T-helper 1 cell treated with Interleukin-12 subunit alpha and Interleukin-12 subunit beta and Interleukin-4 antibody, amounts not matched to agents 30 ng/mL and 1 ng/mL, for 36 hours (primary cell): ENCODE results near the gene DENND4B. TPM values are rescaled to one million over a fixed set of nuclear protein-coding genes. Genes with fewer than 3 reads are reported as not detected.

Source experiments
- intact Hi-C: fragments of 100-400 bp; cut with micrococcal nuclease; formaldehyde crosslinking; loops from one replicate; pipeline ENCODE4 v1.15.1; 2024
- total RNA-seq: library from RNA; stranded (reverse); gene quantifications from 2 replicates; pipeline ENCODE4 v1.2.3, GENCODE V29; 2022

DENND4B gene
- total RNA-seq, 1 donor from 2014 or later = 173 TPM

DNA sequence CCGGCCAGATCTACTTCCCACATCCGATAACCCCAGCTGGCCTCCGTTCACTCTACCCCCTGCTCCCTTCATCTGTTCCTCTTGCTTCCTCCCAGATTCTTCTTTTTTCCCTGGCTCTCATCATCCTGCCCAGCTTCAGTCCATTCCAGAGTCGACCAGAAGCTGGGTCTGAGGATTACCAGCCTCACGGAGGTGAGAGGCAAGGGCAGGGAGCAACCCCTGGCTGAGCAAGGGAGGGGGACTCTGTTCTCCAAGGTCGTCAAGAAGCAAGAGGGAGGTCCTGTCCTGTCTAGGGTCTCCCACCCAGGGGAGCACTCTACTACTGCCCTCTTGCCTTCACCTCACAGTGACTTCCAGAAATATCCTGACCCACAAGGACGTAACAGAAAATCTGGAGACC lies 27.0 kb upstream of the DENND4B start:
- intact Hi-C loops = no loop called here

DNA sequence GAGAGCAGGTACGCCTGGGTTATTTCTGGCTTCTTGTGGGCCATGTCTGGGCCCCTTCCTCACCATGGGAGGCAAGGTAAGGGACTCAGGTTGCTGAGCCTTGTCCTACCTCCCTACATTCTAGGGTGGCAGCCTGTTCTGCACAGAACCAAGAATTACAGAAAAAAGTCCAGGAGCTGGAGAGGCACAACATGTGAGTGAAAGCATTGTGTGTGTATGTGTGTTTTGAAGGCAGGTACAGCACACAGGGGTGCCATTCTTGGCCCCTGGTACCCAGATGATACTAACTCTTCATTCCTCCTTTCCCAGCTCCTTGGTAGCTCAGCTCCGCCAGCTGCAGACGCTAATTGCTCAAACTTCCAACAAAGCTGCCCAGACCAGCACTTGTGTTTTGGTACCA lies 26.6 kb upstream of the DENND4B start:
- intact Hi-C loops = no loop called here

DNA sequence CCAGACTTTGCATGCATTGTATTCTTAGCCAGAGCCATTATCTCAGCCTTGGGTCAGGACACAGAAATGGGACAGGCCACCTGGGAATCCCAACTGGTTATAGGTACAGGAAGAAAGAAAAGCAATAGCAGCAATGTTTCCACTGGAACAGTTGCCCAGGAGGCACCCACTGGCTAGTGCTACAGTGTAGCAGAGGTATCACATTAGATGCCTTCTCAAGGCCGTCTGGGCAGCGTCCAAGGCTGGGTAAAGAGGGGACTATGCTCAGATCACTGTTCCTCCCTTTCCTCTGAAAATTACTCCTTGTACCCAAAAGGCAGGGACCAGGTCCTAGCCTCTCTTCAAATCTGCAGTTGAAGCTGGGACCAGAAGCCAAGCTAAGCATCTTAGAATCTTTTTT lies 23.8 kb upstream of the DENND4B start:
- intact Hi-C loops = no loop called here

DNA sequence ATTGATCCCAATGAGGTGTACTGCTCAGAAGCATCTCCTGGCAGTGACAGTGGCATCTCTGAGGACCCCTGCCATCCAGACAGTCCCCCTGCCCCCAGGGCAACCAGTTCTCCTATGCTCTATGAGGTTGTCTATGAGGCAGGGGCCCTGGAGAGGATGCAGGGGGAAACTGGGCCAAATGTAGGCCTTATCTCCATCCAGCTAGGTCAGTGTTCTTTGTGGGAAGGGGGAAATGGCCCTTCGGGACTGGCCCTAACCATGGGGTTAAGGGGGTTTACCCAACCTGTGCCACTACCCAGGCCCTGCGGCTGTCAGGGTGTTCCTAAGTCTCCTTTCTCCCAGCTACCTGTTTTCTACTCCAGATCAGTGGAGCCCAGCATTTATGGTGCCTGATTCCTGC lies 22.5 kb upstream of the DENND4B start:
- intact Hi-C loops = loop anchor here (5.0 to 10.0 kb wide), 2 partner anchors 337 to 434 kb away; partner anchors contain the start of genes CHTOP and S100A6

DNA sequence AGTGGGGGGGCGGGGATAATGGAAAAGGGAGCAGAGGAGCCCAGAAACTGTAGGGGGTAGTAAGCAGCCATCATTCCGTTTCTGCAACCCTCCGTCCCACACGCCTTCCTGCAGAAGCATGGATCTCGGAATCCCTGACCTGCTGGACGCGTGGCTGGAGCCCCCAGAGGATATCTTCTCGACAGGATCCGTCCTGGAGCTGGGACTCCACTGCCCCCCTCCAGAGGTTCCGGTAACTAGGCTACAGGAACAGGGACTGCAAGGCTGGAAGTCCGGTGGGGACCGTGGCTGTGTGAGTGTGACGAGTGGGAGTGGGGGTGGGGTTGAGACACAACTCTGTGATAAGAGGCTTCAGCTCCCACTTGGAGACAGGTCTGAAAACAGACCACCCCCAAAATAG lies 21.9 kb upstream of the DENND4B start:
- intact Hi-C loops = loop anchor here (5.0 to 10.0 kb wide), 2 partner anchors 336 to 434 kb away; partner anchors contain the start of genes CHTOP and S100A6

DNA sequence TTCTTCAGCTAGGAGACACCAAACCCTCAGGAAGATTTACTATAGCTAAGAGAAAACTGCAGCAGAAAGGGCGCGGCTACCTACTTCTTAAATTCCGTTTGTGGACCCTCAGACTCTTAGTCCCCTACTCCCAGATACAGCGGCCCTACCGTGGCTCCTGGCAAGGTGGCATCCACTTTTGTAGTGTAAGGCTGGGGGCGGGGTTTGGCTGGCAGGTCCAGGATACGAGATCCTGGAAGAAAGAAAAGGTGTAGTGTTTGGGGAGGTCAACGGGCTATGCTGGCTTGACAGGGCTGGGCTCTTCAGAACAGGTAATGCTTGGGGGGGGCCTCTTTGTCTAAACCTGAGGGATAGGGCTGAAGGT lies 21.5 kb upstream of the DENND4B start:
- intact Hi-C loops = loop anchor here (1.0 to 10.0 kb wide), 9 partner anchors 9 to 433 kb away; partner anchors contain the start of genes CHTOP, DENND4B, JTB and RAB13

DNA sequence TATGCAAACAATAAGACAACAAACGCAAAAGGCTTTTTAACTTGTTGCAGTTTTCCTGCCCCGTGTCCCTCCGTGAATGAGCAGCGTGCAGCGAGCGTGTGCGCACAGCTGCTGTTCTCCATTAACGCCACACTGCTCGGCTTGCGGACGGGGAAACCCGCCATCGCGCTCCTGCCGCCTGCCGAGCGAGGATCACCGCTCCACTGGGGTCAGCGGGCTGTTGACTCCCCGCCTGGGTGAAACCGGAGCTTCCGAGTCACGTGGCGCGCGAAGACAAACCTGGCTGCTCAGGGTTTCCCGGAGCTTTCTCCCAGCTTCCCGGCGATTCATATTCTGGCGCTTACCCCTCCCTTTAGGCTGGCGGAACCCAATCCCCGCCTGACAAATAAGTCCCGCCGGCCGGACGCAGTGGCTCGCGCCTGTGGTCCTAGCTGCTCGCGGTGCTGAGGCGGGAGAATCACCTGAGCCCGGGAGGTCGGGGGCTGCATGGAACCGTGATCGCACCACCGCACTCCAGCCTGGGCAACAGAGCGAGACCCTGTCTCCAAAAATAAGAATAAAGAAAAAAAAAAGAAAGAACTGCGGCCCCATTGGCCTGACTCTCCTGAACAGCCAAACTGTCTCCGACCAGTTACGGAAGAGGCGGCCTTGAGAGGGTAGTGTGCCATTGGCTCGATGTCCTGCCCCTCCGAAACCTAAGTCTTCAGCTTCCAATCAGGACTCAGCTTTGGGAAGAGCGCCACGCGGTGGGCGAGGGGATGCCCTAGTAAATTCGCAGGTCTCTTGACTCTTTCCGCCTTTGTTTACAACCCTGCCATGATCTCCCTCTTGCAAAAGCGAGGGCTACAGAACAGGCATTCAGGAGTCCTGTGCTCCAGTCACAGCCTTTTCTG lies 20.8 kb upstream of the DENND4B start, which contains the start of gene CREB3L4:
Gene CREB3L4 (plus strand): TSS at position 796 of the 893 bp plus-strand sequence. CDS start 624 bp downstream, outside the sequence.
- intact Hi-C loops = loop anchor here (1.0 to 10.0 kb wide), 9 partner anchors 10 to 433 kb away; partner anchors contain the start of genes CHTOP, DENND4B, JTB and RAB13

DNA sequence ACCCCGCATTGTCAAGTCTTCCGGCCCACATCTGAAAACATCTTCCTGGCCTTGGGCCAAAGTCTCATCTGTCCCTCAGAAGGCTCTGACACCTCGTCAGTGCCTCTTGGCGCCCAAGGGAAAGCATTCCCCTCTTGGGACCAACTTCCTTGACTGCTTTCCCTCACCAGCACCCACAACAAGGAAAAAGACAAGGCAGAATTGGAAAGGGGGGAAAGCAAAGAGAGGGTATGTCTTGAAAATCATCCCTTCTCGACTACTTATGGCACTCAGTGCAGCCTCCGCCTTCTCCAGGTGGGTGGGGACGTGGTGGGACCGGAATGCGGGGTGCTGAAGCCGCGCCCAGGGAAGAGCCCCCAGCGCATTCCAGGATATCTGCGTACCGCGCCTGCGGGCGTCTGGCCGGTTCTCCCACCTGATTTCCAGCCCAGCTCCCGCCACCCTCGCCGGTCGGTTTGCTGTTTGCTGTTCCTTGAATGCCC lies 17.4 kb upstream of the DENND4B start:
- intact Hi-C loops = loop anchor here (1.0 to 10.0 kb wide), 4 partner anchors 13 to 429 kb away; partner anchors contain the start of genes JTB, RPS27 and S100A6

DNA sequence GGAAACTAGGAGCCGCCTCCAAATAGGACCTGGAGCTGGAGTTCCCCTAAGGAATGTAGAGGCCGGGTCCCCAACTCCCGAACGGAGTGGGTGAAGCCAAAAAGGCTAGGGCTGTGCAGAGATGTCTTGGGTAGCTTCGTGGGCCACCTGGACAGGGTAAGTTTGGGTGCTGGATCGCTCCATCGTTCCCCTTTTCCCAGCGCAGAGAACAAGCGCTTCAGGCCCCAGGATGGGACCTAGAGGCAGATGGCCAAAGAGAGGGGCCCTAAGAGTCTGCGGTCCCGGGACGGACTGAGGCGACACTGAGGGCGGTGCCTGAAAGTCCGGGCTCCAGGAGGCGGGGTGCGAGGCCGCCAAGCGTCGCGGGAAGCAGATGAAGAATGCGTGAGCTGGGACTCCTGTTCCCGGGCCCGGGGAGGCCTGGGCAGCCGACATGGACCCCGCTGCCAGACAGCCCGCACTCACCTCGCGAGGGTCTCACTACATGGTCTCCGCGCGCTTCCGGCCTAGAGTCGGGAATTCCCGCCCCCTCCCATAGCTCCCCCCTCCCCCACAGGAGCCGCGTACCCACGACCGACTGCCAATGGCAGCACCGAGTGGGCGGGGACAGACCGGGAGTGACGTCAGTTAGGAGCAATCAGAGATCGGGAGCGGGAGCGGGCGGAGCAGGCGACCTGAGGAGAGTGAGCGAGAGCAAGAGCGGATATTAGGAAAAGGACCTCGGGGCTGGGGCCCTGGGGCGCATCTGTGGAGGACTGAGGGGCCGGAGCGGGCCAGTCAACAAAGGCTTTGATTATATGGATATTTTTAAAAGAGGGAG lies 16.7 kb upstream of the DENND4B start, which contains the start of gene SLC39A1:
Gene SLC39A1 (minus strand): TSS at position 508 of the 820 bp plus-strand sequence. CDS start 822 bp downstream, outside the sequence.
- intact Hi-C loops = loop anchor here (1.0 to 10.0 kb wide), 4 partner anchors 14 to 428 kb away; partner anchors contain the start of genes JTB, RPS27 and S100A6

DNA sequence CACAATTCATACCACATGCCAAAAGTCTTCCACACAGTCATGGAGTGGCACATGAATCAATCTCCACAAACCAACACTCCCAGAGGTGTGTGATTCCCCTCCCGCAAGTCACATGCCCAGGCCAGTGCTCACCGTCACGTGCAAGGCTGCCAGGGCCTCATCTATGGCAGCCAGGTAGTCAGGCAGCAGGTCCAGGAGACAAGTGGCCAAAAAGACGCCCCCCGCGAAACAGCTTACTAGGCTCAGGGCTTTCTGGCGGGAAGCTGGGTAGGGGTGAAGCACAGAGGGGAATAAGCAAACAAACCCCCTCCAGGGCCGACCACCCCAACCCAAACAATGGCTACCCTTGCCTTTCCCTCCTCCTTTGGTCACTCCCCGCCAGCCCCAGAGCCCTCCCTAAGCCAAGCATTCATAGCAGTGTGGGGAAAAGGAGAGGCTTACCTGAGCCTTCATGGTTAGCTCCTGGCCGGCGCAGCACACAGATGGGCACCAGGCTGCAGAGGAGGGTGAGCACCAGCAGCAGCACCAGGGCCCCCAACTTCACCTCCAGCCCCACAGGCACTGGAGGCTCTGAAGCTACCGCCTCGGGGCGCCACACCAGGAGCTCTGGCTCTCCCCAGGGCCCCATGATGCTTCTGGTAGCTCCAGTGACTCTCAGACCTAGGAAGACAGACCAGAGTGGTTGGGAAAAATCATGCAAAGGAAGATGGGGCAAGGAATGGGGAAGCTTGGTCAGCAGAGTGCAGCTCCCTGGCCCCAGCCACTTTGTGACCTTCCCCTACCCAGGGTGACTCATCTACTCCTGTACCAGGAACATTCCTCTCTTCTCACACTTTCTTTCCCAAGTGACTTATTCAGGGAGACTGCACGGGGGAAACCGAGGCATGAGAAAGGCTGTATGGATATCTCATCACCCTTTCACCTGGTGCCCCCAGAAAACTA lies 15.8 kb upstream of the DENND4B start:
- intact Hi-C loops = loop anchor here (1.0 to 10.0 kb wide), 4 partner anchors 15 to 428 kb away; partner anchors contain the start of genes JTB, RPS27 and S100A6

DNA sequence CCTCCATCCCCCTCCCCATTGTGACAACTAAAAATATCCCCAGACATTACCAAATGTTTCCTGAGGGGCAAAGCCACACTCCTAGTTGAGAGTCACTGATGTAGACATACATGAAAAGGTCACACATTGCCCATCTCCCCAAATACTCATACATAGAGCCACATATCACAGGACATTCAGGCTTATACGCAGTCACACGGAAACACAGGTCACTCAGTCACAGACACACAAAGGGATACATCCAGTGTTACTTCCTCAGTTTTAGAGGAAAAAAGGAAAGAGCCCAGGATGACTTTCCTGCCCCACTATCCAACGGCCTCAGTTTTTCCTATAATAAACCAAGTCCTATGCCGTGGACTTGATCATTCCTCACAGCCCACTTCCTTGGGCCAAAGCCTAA lies 14.9 kb upstream of the DENND4B start:
- intact Hi-C loops = loop anchor here (10.0 kb wide), 1 partner anchor 427 kb away; the partner anchor contains the start of gene S100A6

DNA sequence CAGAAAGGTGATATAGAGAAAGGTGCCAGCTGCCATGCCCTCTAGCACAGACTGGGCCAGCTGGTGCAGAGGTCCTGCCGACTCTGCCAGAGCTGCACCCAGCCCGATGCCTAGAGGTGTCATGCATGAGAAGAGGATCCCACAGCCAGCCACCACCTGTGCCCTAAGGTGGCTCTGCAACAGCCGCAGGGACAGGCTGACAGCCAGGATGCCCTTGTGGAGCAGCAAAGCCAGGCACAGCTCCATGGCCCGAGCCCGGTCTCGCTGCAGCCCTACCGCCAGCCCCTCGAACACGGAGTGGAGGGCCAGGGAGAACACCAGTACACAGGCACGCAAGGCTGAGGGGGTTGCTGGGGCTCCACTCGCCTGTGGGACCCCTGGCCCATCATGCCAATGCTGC lies 13.7 kb upstream of the DENND4B start:
- intact Hi-C loops = loop anchor here (10.0 kb wide), 1 partner anchor 425 kb away; the partner anchor contains the start of gene S100A6

DNA sequence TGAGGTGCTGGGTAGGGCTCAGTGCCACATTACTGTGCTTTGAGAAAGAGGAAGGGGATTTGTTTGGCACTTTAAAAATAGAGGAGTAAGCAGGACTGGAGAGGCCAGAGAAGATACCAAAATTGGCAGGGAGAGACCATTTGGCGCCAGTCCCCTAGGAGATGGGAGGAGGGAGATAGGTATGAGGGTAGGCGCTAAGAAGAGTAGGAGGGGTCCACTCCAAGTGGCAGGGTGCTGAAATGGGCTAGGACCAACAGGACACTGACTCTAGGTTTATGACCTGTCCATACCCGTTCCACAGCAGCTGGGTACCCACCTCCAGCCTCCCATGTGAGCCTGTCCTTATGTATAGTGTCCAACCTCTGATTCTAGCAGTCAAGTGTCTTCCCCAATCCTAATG lies 12.9 kb upstream of the DENND4B start:
- intact Hi-C loops = loop anchor here (2.0 to 5.0 kb wide), 4 partner anchors 31 to 302 kb away; partner anchors contain the start of genes INTS3, RPS27 and SNAPIN

DNA sequence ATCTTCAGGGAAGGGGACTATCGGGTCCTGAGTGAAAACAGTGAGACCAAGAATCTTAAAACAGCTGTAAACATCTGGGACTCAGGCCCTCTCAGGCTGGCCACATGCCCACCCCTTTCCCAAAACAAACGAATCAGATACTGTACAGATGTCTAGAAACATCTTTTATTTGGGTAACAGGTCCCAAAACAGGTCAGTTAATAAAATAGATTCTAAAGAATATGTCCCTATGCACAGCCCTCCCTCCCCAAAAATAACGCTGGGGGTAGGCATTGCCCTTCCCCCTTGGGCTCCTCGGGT lies 12.4 kb upstream of the DENND4B start:
- intact Hi-C loops = loop anchor here (2.0 to 5.0 kb wide), 4 partner anchors 32 to 302 kb away; partner anchors contain the start of genes INTS3, RPS27 and SNAPIN

DNA sequence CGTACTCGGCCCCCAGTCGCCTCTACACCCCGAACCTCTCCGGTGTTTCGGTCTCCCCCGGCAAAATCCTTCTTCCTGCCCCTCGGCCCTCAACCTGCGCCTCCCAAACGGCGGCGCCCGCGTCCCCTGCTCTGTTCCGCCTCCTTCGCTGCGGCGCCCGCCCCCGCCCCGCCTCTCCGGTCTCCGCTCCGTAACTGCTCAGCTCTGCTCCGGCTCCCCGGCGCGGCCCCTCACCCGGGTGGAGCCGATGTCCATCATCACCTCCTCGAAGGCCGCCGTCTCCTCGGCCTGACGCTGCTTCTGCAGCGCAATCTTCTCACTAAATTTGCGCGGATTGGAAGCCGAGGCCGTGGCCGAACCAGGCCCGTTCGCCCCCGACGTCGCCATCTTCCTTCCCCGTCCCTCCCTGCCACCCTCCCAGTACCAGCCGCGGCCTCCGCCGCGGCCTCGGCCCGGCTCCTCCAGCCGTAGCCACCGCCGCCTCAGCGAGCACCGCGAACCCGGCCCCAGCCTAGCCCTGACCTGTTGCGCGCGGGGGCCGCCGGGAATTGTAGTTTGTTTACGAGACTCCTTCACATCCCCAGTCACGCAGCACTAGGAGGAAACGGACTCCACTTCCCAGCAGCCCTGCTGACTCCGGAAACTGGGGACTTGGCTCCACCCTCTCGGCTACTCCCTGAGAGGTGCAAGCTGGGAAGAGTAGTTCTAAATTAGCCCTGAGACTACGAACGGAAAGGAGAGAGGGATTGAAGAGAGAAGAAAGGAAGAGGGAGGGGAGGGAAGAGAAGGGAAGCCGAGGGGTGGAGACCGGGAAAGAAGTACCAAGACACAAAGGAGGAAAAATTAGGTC lies 11.8 kb upstream of the DENND4B start, which contains the start of gene CRTC2:
Gene CRTC2 (minus strand): TSS at position 502 of the 850 bp plus-strand sequence. CDS start 115 bp downstream, at position 387.
- intact Hi-C loops = loop anchor here (2.0 to 5.0 kb wide), 4 partner anchors 32 to 301 kb away; partner anchors contain the start of genes INTS3, RPS27 and SNAPIN

DNA sequence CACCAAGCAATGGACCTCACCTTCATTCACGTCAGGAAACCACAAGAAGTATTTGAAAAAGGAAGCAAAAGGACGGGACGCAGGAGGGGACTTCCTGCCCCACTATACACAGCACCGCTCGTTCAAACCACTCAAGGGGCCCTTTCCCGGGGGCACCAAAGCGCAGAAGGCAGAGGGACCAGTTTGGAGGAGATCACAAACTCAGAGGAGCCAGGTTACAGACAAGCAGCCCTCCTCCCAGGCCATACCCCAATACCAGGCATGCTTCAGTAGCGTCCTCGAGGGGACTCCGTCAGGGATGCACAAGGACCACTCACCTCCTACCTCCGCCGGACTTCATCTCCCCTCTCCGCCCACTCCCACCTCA lies 11.2 kb upstream of the DENND4B start:
- intact Hi-C loops = loop anchor here (1.0 to 5.0 kb wide), 8 partner anchors 10 to 300 kb away; partner anchors contain the start of genes CREB3L4, INTS3, JTB and RPS27

DNA sequence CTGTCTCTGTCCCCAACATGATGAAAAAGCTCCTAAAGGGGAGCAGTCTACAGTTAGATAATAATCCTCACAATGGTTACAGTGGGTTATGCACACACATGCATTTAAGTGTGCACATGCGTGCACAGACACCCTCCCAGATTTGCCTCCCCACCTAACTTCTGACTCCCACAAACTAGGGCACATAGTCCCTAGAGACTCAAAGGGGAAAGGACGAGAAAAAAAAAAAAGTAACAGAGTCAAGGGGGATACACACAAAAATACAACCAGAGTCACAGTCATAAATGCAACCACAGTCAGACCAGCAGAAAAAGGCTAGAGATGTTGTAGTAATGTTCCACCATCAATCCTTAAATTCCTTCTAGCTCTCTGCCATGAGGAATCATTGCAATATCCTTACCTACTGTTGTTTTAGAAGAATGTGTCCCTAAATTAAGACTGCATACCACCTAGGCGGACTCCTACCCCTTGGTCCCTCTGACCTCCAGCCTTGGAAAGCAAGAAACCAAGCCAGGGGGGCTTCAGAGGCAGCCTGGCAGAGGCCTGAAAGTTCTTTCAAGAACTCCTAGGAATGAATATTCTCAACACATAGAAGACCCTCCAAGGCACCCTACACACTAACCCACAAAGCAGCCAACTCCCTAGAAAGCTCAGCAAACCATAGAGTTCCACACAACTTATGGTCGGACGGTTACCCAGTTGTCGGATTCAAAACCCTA lies 10.6 kb upstream of the DENND4B start:
- intact Hi-C loops = loop anchor here (1.0 to 5.0 kb wide), 7 partner anchors 10 to 300 kb away; partner anchors contain the start of genes CREB3L4, INTS3, JTB and SNAPIN

DNA sequence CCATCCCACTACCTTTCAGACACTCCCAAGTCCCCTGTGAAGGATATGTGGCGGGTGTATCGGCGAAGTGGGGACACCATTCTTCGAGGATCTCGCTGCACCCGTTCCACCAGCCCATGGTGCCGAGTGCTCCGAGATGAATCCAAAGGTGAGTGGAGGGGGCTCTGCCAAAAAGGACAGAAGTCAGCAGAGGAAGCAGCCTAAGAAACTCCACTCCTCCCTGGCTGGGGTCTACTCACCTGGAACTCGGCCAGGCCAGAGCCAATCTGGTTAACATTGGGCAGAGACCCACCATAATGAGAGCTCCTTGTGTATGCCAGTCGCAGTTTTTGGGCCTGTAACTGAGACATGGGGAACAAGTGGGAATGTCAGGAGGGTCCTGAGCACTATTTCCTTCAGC lies 8.3 kb upstream of the DENND4B start:
- intact Hi-C loops = loop anchor here (5.0 kb wide), 3 partner anchors 227 to 298 kb away; partner anchors contain the start of genes INTS3 and SNAPIN
